ENCODE data around the gene FRMPD4. TPM values are rescaled to one million over a fixed set of nuclear protein-coding genes. Genes with fewer than 3 reads are reported as not detected.
"Not testable (repeated sequence)": the region's sequence is repeated elsewhere in the genome, so short reads cannot be mapped to it uniquely, and the experiment has no call there.

Gene FRMPD4
- total and polyA plus RNA-seq, 2 donors (not counting 1 experiment from before 2014, with no cell fraction given), result 0.50 to 1.5 TPM

- no peaks in the 10 kb centered on the region for H3K27me3 ChIP-seq (ENCODE audit: control insufficient read depth, insufficient read depth, low read length)
- no peak for DNase-seq (ENCODE audit: low read depth in 2 of 2)
- no peak overlapping the region for H3K4me3 ChIP-seq (replicated peaks in 1 of 4; ENCODE audit: control extremely low read depth in 1 of 4, insufficient read depth in 1 of 4, low read depth in 3 of 4, low read length in 4 of 4)
- H3K79me2 ChIP-seq (ENCODE audit: control insufficient read depth, insufficient read depth, low read length), result no peaks in the 10 kb centered on the region
- no peaks in the 10 kb centered on the region for H4K20me1 ChIP-seq (ENCODE audit: control insufficient read depth, extremely low read depth, insufficient read depth, low read length)
- TF ChIP-seq EZH2 (IDR thresholded peaks at IDR 0.05; ENCODE audit: low read length, missing control alignments), result no peak
- TF ChIP-seq, protein P1, sequence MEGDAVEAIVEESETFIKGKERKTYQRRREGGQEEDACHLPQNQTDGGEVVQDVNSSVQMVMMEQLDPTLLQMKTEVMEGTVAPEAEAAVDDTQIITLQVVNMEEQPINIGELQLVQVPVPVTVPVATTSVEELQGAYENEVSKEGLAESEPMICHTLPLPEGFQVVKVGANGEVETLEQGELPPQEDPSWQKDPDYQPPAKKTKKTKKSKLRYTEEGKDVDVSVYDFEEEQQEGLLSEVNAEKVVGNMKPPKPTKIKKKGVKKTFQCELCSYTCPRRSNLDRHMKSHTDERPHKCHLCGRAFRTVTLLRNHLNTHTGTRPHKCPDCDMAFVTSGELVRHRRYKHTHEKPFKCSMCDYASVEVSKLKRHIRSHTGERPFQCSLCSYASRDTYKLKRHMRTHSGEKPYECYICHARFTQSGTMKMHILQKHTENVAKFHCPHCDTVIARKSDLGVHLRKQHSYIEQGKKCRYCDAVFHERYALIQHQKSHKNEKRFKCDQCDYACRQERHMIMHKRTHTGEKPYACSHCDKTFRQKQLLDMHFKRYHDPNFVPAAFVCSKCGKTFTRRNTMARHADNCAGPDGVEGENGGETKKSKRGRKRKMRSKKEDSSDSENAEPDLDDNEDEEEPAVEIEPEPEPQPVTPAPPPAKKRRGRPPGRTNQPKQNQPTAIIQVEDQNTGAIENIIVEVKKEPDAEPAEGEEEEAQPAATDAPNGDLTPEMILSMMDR (conservative IDR thresholded peaks at IDR 0.05 in 1 of 2, IDR thresholded peaks at IDR 0.05 in 1 of 2; ENCODE audit: low read depth in 1 of 2, low read length in 2 of 2), result no peak
- no peaks in the 10 kb centered on the region for H3K9me3 ChIP-seq (ENCODE audit: control insufficient read depth, insufficient read depth, low read depth, low read length)
- no peak overlapping the region for H3K4me2 ChIP-seq (ENCODE audit: extremely low read depth, insufficient read depth, low read length)
- H3K4me1 ChIP-seq (ENCODE audit: control insufficient read depth, extremely low read depth, insufficient read depth, low read length), result no peaks in the 10 kb centered on the region
- H3K27ac ChIP-seq (ENCODE audit: insufficient read depth, low read length), result no peak overlapping the region
- H3K9ac ChIP-seq (ENCODE audit: insufficient read depth, low read length), result no peak overlapping the region
- H2AFZ ChIP-seq (ENCODE audit: low read length), result no peak overlapping the region
- H3K36me3 ChIP-seq (ENCODE audit: control insufficient read depth, insufficient read depth, low read length), result no peaks in the 10 kb centered on the region
These were observed 358.1 kb downstream of the FRMPD4 start for GRCh38 chrX:12496343-12496742.

DNA sequence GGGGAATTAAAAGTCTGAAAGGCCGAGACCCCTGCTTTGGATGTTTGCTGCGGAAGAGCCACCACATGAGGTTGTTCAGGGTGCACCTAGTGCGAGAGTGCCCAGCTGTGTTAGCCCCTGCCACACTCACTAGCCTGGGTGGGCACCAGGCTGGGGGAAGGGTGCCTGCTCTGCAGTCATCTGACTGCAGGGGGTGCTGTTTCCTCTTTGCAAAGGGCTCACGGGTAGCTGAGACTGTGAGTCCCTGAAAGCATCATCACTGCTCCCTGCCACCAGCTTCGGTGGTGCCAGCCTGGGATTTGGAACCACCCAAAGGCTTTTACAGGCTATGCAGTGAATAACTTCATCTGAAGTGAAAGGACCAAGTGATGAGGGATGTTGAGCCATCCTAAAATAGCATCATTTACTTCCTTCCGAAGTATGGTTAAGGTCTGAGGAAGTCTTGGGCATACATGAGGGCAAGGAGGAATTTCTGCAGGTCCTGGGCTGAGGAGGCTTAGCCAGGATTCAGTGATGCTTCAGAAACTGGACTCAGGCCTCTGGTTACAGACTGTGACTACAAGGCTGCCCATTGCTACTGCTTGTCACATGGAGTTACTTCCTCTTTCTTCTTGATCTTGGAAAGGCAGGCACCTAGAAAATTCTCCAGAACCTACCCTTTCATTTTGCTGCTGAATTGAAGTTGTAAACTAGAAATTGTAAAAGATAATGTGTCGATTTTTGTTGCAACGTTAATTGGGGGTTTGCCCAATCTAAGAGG is 359.7 kb downstream of the FRMPD4 start:
- TF ChIP-seq, protein P1 (conservative IDR thresholded peaks at IDR 0.05 in 1 of 2, IDR thresholded peaks at IDR 0.05 in 1 of 2; ENCODE audit: low read depth in 1 of 2, low read length in 2 of 2), result no peak
- TF ChIP-seq EZH2 (IDR thresholded peaks at IDR 0.05; ENCODE audit: low read length, missing control alignments), result no peak
- H3K9ac ChIP-seq (ENCODE audit: insufficient read depth, low read length), result no peak overlapping the region
- H3K27ac ChIP-seq (ENCODE audit: insufficient read depth, low read length), result no peak overlapping the region
- no peaks in the 10 kb centered on the region for H3K36me3 ChIP-seq (ENCODE audit: control insufficient read depth, insufficient read depth, low read length)
- H3K79me2 ChIP-seq (ENCODE audit: control insufficient read depth, insufficient read depth, low read length), result no peaks in the 10 kb centered on the region
- H3K9me3 ChIP-seq (ENCODE audit: control insufficient read depth, insufficient read depth, low read depth, low read length), result no peaks in the 10 kb centered on the region
- no peaks in the 10 kb centered on the region for H4K20me1 ChIP-seq (ENCODE audit: control insufficient read depth, extremely low read depth, insufficient read depth, low read length)
- no peak overlapping the region for H3K4me2 ChIP-seq (ENCODE audit: extremely low read depth, insufficient read depth, low read length)
- no peak overlapping the region for H3K4me3 ChIP-seq (replicated peaks in 1 of 4; ENCODE audit: control extremely low read depth in 1 of 4, insufficient read depth in 1 of 4, low read depth in 3 of 4, low read length in 4 of 4)
- no peak overlapping the region for H2AFZ ChIP-seq (ENCODE audit: low read length)
- H3K4me1 ChIP-seq (ENCODE audit: control insufficient read depth, extremely low read depth, insufficient read depth, low read length), result no peaks in the 10 kb centered on the region
- H3K27me3 ChIP-seq (ENCODE audit: control insufficient read depth, insufficient read depth, low read length), result no peaks in the 10 kb centered on the region
- DNase-seq (ENCODE audit: low read depth in 2 of 2), result no peak

GRCh38 chrX:12505127-12505526 is 366.9 kb downstream of the FRMPD4 start:
- H4K20me1 ChIP-seq (ENCODE audit: control insufficient read depth, extremely low read depth, insufficient read depth, low read length), result no peaks in the 10 kb centered on the region
- no peaks in the 10 kb centered on the region for H3K27me3 ChIP-seq (ENCODE audit: control insufficient read depth, insufficient read depth, low read length)
- no peak overlapping the region for H2AFZ ChIP-seq (ENCODE audit: low read length)
- no peaks in the 10 kb centered on the region for H3K79me2 ChIP-seq (ENCODE audit: control insufficient read depth, insufficient read depth, low read length)
- H3K9ac ChIP-seq (ENCODE audit: insufficient read depth, low read length), result no peak overlapping the region
- H3K9me3 ChIP-seq (ENCODE audit: control insufficient read depth, insufficient read depth, low read depth, low read length), result no peaks in the 10 kb centered on the region
- H3K4me2 ChIP-seq (ENCODE audit: extremely low read depth, insufficient read depth, low read length), result no peak overlapping the region
- no peaks in the 10 kb centered on the region for H3K36me3 ChIP-seq (ENCODE audit: control insufficient read depth, insufficient read depth, low read length)
- no peak overlapping the region for H3K27ac ChIP-seq (ENCODE audit: insufficient read depth, low read length)
- DNase-seq (ENCODE audit: low read depth in 2 of 2), result no peak
- no peak overlapping the region for H3K4me3 ChIP-seq (replicated peaks in 1 of 4; ENCODE audit: control extremely low read depth in 1 of 4, insufficient read depth in 1 of 4, low read depth in 3 of 4, low read length in 4 of 4)
- H3K4me1 ChIP-seq (ENCODE audit: control insufficient read depth, extremely low read depth, insufficient read depth, low read length), result no peaks in the 10 kb centered on the region
- no peak for TF ChIP-seq EZH2 (IDR thresholded peaks at IDR 0.05; ENCODE audit: low read length, missing control alignments)
- TF ChIP-seq, protein P1 (conservative IDR thresholded peaks at IDR 0.05 in 1 of 2, IDR thresholded peaks at IDR 0.05 in 1 of 2; ENCODE audit: low read depth in 1 of 2, low read length in 2 of 2), result no peak

GRCh38 chrX:12515384-12515783 is 377.1 kb downstream of the FRMPD4 start:
- H2AFZ ChIP-seq (ENCODE audit: low read length); DNase-seq (ENCODE audit: low read depth in 2 of 2); H3K4me2 ChIP-seq (ENCODE audit: extremely low read depth, insufficient read depth, low read length); H3K27me3 ChIP-seq (ENCODE audit: control insufficient read depth, insufficient read depth, low read length); H3K27ac ChIP-seq (ENCODE audit: insufficient read depth, low read length); H3K9me3 ChIP-seq (ENCODE audit: control insufficient read depth, insufficient read depth, low read depth, low read length); H3K4me1 ChIP-seq (ENCODE audit: control insufficient read depth, extremely low read depth, insufficient read depth, low read length); H3K9ac ChIP-seq (ENCODE audit: insufficient read depth, low read length); H3K79me2 ChIP-seq (ENCODE audit: control insufficient read depth, insufficient read depth, low read length); H4K20me1 ChIP-seq (ENCODE audit: control insufficient read depth, extremely low read depth, insufficient read depth, low read length); H3K4me3 ChIP-seq (replicated peaks in 1 of 4; ENCODE audit: control extremely low read depth in 1 of 4, insufficient read depth in 1 of 4, low read depth in 3 of 4, low read length in 4 of 4); H3K36me3 ChIP-seq (ENCODE audit: control insufficient read depth, insufficient read depth, low read length): not testable (repeated sequence)
